ENCODE data around the gene KBTBD12.

KBTBD12 gene

DNA sequence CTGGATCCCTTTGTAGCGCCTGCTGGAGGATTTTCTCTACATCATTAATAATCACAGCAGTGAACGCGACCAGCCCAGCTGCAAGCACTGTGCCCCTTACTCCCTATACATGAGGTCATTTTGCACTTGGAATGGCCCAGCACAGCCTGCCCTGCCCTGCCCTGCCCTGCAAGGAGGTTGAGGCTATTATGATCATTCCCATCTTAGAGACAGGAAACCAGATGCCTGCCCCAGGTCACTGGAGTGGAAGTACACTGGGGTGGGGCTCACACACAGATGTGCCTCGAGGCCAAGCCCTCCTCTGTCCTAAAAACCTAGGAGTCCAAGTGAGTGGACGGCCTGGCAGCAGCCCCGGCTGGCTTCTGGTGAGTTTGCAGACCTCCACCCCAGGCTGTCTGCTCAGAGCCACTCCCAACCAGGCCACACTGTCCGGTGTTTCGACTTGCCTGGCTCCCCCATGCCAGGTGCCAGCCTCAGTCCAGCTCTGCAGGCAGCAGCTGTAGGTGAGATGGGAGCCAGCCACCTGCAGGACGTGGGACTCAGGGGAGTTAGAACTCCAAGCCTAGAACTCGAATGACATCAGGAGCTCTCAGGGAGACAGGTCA lies 106.8 kb downstream of the KBTBD12 start:
- no peak for DNase-seq

DNA sequence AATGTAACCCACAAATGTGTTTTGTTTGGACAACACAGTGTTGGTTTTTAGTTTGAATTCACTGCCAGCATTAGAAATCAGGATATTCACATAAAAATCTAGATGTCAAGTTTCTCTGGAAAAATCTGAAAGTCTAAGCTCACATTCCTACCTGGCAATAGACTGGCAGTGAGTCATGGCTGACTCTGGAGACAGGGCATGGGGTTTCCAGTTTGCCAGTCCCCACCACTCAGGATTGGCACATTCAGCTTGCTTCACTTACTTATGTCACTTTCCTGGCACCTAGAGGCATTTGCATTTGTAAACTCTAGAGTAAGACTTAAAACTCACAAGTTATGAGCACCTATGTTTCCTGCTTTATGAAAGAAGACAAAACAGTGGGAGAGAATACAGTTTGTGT lies 118.1 kb downstream of the KBTBD12 start:
- DNase-seq, result no peak

GRCh38 chr3:128036119-128036518 lies 121.1 kb downstream of the KBTBD12 start:
- DNase-seq, result no peak

Data from cortex of kidney (tissue), 1 donor.